GM19452 (cell line): ENCODE measurements around the gene DICER1.

Experiments
- ATAC-seq: cut with Tn5 transposase; IDR thresholded peaks from one replicate; pipeline ENCODE4 v1.9.1; 2021; ENCODE audit not compliant: unreplicated experiment

Gene DICER1

DNA sequence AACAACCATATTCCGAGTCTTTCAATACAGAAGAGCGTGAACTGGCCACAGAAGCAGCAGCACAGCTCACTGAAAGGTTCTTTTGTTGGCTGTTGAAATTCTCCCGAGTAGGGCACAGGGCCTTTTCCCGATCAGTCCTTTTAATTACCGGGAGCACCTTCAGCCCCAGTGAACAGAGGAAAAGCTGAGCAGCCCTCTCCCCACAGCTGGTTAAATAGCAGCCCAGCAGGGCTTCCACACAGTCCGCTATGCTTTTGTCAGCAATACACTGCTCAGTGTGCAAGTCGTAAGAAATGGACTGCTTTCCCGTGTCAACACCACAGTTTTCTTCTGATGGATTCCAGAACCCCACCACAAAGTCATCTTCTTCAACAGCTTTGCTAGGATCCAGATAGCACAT lies 61.3 kb downstream of the DICER1 start:
- ATAC-seq = no peak

- ATAC-seq = no peak
Observed at GRCh38 chr14:95092723-95093122, 64.6 kb downstream of the DICER1 start.

GRCh38 chr14:95091581-95091980 lies 65.7 kb downstream of the DICER1 start:
- no peak for ATAC-seq

DNA sequence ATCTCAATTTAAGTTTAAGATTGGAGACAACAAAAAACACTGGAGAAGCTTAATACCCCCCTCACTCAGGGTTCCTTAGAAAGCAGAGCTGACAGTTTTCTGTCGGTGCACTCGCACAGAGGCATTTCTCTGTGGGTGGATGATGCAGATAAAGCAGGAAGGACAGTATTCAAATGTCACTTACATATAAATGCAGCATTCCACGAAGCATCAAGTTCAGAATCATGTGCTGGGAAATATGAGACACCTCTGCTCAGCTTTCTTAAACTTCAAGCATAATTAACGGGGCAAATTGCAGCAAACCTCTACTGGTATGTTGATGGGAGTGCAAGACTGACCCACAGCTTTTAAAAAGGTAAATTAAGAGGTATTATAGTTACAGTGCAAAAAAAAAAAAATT lies 68.7 kb downstream of the DICER1 start:
- no peak for ATAC-seq

- no peak for ATAC-seq
Observed at GRCh38 chr14:95087619-95088018, 69.7 kb downstream of the DICER1 start.

- no peak for ATAC-seq
Observed at GRCh38 chr14:95085321-95085720, 72.0 kb downstream of the DICER1 start.

DNA sequence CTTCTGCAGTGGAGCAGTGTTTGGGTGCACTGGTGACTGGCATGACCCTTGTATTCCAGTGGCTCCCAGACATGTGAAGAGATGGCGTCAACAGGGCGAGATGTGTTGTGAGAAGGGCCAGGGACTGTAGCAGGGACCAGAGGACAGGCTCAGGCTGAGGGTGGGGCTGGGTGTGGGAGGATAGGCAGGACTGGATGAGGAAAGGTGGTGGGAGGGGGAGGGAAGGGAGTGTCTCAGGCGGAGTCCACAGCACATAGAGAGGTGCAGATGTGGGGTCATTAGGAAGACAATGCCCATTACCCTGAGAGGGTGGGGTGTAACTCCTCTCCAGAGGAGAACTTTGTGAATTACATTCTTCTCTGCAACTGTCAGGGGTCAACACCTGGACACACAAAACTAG lies 78.5 kb downstream of the DICER1 start:
- no peak for ATAC-seq

DNA sequence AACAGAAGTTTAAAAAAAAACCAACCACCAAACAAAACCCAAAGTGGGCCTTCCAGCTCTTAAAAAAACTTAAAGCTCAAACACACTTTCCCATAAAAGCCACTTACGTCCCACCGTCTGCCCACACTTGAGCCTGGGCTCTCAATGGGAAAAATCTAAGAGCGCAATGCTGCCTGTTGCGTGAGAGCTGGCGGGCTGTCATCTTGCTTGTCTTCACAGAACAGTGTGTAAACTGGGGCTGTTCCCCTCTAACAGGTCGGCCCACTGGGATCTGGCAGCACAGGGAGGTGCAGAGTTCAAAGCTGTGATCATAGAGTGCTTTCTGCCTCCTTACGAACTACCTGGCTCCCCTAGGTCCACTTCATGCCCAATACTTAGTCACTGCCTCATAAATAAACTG lies 80.0 kb downstream of the DICER1 start:
- no peak for ATAC-seq

GRCh38 chr14:95075789-95076188 lies 81.5 kb downstream of the DICER1 start:
- no peak for ATAC-seq

DNA sequence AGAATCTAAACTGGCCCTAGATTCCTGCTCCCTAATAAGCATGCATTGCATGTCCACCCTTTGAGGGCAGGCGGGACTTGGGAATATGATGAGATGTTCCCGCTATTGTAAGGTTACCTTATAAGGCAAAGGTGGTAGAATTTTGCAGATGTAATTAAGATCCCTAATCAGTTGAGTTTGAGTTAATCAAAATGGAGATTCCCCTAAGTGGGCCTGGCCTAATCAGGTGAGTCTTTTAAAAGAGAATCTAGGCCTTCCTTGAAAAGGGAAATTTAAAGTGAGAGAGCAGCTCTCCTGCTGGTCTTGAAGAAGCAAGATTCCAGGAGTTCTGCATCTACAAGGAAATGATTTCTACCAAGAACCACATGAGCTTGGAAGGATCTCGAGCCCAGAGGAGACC lies 83.4 kb downstream of the DICER1 start:
- no peak for ATAC-seq

GRCh38 chr14:95072310-95072905 lies 84.9 kb downstream of the DICER1 start:
- ATAC-seq = no peak

GRCh38 chr14:95071649-95072280 lies 85.6 kb downstream of the DICER1 start:
- no peak for ATAC-seq

- no peak for ATAC-seq
Observed at GRCh38 chr14:95070748-95071435, 86.4 kb downstream of the DICER1 start.

DNA sequence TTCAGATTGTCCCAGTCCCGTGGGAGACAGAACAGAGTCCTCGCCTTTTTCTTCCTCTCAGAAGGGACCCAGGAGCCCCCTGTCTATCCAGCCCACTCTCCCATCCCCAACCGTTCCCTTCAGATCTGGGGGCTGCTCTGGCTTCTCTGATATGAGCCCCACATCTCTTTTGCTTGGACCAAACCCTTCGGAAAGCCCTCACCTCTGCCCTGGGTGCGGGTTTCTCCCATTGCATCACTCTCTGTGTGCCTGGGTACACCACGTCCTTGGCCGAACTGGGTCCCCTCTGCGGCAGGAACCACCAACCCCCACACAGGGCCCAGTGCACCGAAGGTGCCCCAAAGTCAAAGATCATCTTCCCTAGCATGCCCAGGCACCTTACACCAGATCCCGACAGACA lies 87.8 kb downstream of the DICER1 start:
- no peak for ATAC-seq

GRCh38 chr14:95069018-95069417 lies 88.3 kb downstream of the DICER1 start:
- no peak for ATAC-seq

- ATAC-seq = no peak
Observed at GRCh38 chr14:95068521-95068920, 88.8 kb downstream of the DICER1 start.

DNA sequence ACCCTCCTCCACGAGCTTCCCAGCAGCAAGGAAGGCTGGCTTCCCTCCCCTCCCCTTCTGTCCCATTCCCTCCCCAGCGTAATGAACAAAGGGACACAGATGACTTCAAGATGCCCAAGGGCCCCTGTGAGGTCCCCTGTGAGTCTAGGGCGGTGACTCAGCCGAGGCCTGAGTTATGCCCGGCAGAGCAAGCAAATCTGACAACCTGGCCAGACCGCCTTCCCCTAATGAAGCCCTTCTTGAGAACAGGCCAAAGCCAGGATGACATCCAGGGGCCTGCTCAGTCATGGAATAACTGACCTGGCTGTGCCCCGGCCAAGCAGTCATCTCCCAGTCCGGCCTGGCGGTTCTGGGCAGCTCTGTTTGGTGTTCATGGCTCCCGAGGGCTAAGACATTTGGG lies 89.2 kb downstream of the DICER1 start:
- ATAC-seq = no peak

GRCh38 chr14:95067526-95067925 lies 89.8 kb downstream of the DICER1 start:
- no peak for ATAC-seq

- ATAC-seq = no peak
Observed at GRCh38 chr14:95066427-95066986, 90.8 kb downstream of the DICER1 start.

GRCh38 chr14:95065411-95065810 lies 91.9 kb downstream of the DICER1 start:
- no peak for ATAC-seq

DNA sequence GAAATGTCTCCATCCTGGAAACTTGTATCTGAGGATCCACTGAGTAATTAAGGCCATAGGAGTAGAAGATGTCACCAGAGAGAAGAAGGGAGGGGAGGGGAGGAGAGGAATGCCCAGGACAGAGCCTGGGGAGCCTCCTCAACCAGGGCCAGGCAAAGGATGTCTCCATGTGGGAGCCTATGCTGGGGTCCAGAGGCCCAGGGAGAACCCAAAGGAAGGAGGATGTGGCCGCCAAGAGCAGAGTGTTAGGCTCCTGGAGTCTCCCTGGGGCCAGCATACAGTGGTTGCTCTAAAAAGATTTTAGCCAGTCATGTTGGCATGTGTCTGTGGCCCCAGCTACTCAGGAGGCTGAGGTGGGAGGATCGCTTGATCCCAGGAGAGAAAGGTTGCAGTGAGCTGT lies 92.6 kb downstream of the DICER1 start:
- ATAC-seq = no peak

DNA sequence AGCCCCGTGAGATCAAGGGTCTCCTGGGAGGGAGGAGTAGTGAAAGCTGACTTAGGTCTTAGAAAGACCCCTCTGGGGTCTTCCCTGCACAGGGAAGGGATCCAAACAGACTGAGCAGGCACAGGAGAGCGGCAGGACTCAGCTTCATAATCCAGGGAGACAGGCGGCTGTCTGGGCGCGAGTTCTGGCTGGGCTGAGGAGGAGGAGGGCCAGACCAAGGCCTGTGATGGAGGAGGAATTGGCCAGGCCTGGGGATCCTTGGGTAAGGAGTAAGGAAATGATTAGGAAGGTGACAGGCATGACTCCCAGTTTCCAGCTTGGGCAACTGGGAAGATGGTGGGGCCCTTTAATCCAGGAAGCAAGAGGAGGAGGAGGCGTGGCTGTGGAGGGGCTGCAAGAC lies 93.1 kb downstream of the DICER1 start:
- ATAC-seq = no peak
